SK-N-SH treated with all-trans-retinoic acid at 6 μM for 48 hours (cell line): Measurements from ENCODE around the gene PER2.

ENCODE experiments used
- PATZ1 ChIP-seq: fragments of 250-450 bp; sonication (Bioruptor Pico); IDR thresholded peaks from 2 replicates; pipeline ENCODE4 v1.8.0; 2020; ENCODE audit warnings: mild to moderate bottlenecking, moderate library complexity, borderline replicate concordance
- ZFP30 ChIP-seq: fragments of 450-650 bp; formaldehyde crosslinking; IDR thresholded peaks from 2 replicates; pipeline ENCODE4 v1.5.0; 2022; ENCODE audit warnings: mild to moderate bottlenecking, moderate library complexity

GRCh38 chr2:238203973-238204683, 84.3 kb downstream of the PER2 start:
- TF ChIP-seq ZFP30 (CRISPR knock-in tag): no peak
- TF ChIP-seq PATZ1 (CRISPR knock-in tag): no peak
